Endothelial cell (in vitro differentiated cells): Measurements from ENCODE around the gene SLC39A1. TPM values are rescaled to one million over a fixed set of nuclear protein-coding genes. Genes with fewer than 3 reads are reported as not detected.

Experiments
- DNase-seq: peaks from one replicate; pipeline ENCODE4 v3.0.0; 2021; ENCODE audit warnings: low spot score
- H3K27ac Mint-ChIP-seq: one replicate; pipeline ENCODE4 v1.8.0; 2021; ENCODE audit warnings: mixed read lengths, inconsistent platforms; ENCODE audit not compliant: unreplicated experiment
- H3K27me3 Mint-ChIP-seq: one replicate; pipeline ENCODE4 v1.8.0; 2021; ENCODE audit warnings: mild to moderate bottlenecking, moderate library complexity, mixed read lengths, inconsistent platforms; ENCODE audit not compliant: unreplicated experiment
- H3K36me3 Mint-ChIP-seq: one replicate; pipeline ENCODE4 v1.8.0; 2021; ENCODE audit warnings: mild to moderate bottlenecking, low read depth, mixed read lengths, inconsistent platforms; ENCODE audit not compliant: unreplicated experiment
- H3K4me1 Mint-ChIP-seq: one replicate; pipeline ENCODE4 v1.8.0; 2021; ENCODE audit warnings: mild to moderate bottlenecking, mixed read lengths, inconsistent platforms; ENCODE audit not compliant: unreplicated experiment
- H3K4me3 Mint-ChIP-seq: one replicate; pipeline ENCODE4 v1.8.0; 2021; ENCODE audit warnings: mild to moderate bottlenecking, mixed read lengths, inconsistent platforms; ENCODE audit not compliant: unreplicated experiment
- H3K9me3 Mint-ChIP-seq: one replicate; pipeline ENCODE4 v1.8.0; 2021; ENCODE audit warnings: mixed read lengths, inconsistent platforms; ENCODE audit not compliant: unreplicated experiment
- total RNA-seq: library from RNA; stranded (reverse); fragmentation: NEBNext Ultra II Directional; extraction: Animal tissue kit (Norgen Biotek cat#: 25700); gene quantifications from one replicate; pipeline ENCODE4 v1.2.1, GENCODE V29; 2021; ENCODE audit not compliant: unreplicated experiment
- TF ChIP-seq, protein P1 (sequence below): fragments of 200-600 bp; sonication (generic); IDR thresholded peaks from one replicate; pipeline ENCODE4 v1.5.0; 2021; ENCODE audit warnings: antibody characterized with exemption; ENCODE audit not compliant: unreplicated experiment

Gene SLC39A1
- total RNA-seq, 1 donor from 2014 or later = 136 TPM

DNA sequence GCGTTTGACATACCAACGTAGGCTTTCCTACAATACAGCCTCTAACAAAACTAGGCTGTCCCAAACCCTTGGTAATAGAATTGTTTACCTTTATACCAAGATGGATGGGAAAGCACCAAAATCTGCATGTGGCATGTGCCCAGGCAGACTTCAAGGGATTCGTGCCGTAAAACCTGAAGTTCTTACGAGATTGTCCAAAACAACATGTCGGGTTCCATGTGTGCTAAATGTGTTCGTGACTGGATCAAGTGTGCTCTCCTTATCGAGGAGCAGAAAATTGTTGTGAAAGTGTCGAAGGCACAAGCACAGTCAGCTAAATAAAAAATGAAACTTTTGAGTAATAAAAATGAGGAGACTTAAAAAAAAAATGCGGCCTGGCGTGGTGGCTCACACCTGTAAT, 32.3 kb upstream of the SLC39A1 start:
- Mint-ChIP-seq H3K9me3 (no peaks in the 10 kb centered on the region), H3K36me3 (peaks cover 24% of the 10 kb centered on the region), H3K4me1 (peaks cover 18% of the 10 kb centered on the region), H3K4me3 (peak overlapping the region; percentile 60), H3K27me3 (peaks cover 9% of the 10 kb centered on the region), H3K27ac (no peak overlapping the region)
- DNase-seq = no peak
- TF ChIP-seq, protein P1, sequence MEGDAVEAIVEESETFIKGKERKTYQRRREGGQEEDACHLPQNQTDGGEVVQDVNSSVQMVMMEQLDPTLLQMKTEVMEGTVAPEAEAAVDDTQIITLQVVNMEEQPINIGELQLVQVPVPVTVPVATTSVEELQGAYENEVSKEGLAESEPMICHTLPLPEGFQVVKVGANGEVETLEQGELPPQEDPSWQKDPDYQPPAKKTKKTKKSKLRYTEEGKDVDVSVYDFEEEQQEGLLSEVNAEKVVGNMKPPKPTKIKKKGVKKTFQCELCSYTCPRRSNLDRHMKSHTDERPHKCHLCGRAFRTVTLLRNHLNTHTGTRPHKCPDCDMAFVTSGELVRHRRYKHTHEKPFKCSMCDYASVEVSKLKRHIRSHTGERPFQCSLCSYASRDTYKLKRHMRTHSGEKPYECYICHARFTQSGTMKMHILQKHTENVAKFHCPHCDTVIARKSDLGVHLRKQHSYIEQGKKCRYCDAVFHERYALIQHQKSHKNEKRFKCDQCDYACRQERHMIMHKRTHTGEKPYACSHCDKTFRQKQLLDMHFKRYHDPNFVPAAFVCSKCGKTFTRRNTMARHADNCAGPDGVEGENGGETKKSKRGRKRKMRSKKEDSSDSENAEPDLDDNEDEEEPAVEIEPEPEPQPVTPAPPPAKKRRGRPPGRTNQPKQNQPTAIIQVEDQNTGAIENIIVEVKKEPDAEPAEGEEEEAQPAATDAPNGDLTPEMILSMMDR = no peak

DNA sequence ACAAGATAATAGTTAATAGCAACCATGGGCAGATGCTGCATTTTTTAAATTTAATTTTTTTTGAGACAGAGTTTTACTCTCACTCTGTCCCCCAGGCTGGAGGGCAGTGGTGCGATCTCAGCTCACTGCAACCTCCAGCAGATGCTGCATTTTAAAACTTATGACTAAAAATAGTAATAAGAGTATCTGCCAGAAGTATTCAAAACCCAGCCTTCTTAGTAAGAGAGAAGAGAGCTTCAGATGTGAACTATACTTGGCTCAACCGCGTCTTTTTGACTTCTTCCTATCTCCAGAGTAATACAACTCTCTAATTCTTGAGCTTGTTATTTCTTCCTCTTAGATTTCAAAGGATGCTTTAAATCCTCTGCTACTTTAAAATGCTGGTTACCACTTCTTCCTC, 31.9 kb upstream of the SLC39A1 start:
- DNase-seq = no peak
- Mint-ChIP-seq H3K27ac (no peak overlapping the region), H3K27me3 (peaks cover 12% of the 10 kb centered on the region), H3K4me3 (peak overlapping the region; percentile 60), H3K4me1 (peaks cover 18% of the 10 kb centered on the region), H3K36me3 (peaks cover 28% of the 10 kb centered on the region), H3K9me3 (no peaks in the 10 kb centered on the region)
- TF ChIP-seq, protein P1 = no peak

DNA sequence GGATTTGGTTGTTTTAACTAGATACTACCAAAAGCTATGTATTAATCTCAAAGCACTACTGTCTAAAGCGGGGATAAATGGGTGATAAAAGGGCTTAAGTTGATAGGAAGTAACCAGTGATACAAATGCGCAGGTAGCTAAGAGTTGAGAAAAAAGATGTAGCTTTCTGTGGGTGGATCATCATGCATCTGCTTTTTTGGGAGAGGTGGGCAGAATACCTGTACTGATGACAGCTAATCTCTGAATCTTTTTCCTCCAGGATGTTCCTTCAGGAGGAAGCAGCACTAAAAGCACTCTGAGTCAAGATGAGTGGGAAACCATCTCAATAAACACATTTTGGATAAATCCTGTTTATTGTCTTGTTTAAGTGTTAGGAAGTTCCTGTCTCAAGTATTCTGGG, 28.5 kb upstream of the SLC39A1 start:
- Mint-ChIP-seq H3K27me3 (peaks cover 11% of the 10 kb centered on the region), H3K36me3 (peaks cover 28% of the 10 kb centered on the region), H3K9me3 (no peaks in the 10 kb centered on the region), H3K27ac (peak overlapping the region; percentile 100), H3K4me1 (peaks cover 20% of the 10 kb centered on the region), H3K4me3 (peak overlapping the region; percentile 98)
- no peak for DNase-seq
- TF ChIP-seq, protein P1 = no peak

DNA sequence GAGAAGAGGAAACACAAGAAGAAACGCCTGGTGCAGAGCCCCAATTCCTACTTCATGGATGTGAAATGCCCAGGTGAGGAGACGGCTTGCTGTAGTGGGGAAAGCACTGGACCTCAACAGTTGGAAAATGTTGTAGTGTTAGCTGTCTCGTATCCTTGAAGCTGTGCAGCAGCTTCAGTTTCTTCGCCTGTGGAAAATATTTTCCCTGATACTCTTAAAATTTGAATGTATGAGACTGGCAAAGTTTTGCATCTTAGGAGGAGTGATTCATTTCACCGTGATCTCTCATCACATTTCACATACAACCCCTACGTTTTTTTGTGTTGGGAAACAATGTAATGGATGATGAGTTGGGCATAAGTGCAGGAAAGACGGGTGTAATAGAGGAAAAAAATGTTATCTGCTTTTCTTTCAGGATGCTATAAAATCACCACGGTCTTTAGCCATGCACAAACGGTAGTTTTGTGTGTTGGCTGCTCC, 27.9 kb upstream of the SLC39A1 start:
- Mint-ChIP-seq H3K4me3 (peak overlapping the region; percentile 98), H3K4me1 (peaks cover 20% of the 10 kb centered on the region), H3K27me3 (peaks cover 11% of the 10 kb centered on the region), H3K36me3 (peaks cover 28% of the 10 kb centered on the region), H3K9me3 (no peaks in the 10 kb centered on the region), H3K27ac (peak overlapping the region; percentile 100)
- DNase-seq = no peak
- TF ChIP-seq, protein P1 = no peak

DNA sequence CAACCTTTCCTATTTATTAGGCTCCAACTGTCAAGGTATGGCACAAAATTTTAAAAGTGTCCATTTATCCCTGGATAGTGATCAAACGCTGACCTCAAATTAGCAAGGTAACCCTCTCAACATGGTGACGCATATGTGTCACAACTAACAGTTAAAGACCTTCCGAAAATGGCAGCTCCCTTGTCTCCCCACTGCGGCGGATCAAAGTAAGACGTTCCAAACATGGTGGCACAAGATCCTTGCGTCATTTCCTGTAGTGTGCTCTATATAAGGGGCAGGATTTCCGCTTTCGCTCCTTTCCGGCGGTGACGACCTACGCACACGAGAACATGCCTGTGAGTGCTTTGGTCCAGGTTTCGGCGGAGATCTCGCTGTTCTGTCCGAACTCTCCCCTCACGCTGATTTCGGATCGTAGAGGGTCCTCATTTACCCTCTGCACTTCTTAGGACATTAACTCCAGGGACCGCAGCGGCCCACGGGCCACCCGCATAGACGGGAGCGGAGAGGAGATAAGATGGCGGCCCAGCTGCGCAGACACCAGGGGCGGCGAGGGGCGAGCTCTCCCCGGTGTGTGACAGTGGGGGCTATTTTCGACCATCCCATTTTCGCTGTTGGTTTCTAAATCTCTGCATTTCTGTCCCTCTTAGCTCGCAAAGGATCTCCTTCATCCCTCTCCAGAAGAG, 27.3 kb upstream of the SLC39A1 start, which contains the start of gene RPS27:
Gene RPS27, plus strand, starts transcription at position 295 of the 683 bp plus-strand sequence. Its CDS starts 35 bp downstream, at position 330.
- Mint-ChIP-seq H3K27ac (peak within 1 kb of the TSS; percentile 100), H3K4me1 (peaks cover 23% of the 10 kb centered on the region), H3K36me3 (peaks cover 31% of the 10 kb centered on the region), H3K4me3 (peak within 1 kb of the TSS; percentile 98), H3K27me3 (peaks cover 12% of the 10 kb centered on the region), H3K9me3 (no peaks in the 10 kb centered on the region)
- TF ChIP-seq, protein P1 = no peak
- DNase-seq = peak; percentile 81
